Stimulated activated naive CD4-positive, alpha-beta T cell treated with Interleukin-2 at 50 U/mL for 16 hours (primary cell): ENCODE results near the gene SH3BP2.
A peak's percentile ranks its signal among the peaks of the same experiment; 100 is the strongest.

ENCODE experiments used
- DNase-seq: peaks from one replicate; lab custom pipeline; 2025; lab: John Stamatoyannopoulos, UW

The SH3BP2 gene

GRCh38 chr4:2790583-2791517 is 2.0 kb upstream of the SH3BP2 start:
- DNase-seq, result no peak

GRCh38 chr4:2791518-2792395 is 1.1 kb upstream of the SH3BP2 start:
- no peak for DNase-seq

DNA sequence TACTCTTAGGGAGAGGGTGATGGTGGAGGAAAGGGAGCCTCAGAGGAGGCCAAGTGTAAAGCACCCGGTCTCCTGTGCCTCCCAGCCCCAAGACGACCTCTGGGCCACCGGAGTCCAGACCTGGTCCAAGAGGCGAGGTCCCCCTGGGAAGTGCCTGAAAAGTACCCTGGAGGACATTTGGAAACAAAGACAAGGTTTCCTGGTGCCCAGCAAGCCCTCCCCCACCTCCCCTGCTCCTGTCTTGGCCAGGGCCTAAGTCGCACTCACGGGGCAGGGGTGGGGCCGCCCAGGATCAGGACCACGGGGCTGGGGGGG is 532 bp upstream of the SH3BP2 start:
- no peak for DNase-seq

- peak; percentile 66 for DNase-seq
Observed at GRCh38 chr4:2793586-2794485, 951 bp downstream of the SH3BP2 start.

DNA sequence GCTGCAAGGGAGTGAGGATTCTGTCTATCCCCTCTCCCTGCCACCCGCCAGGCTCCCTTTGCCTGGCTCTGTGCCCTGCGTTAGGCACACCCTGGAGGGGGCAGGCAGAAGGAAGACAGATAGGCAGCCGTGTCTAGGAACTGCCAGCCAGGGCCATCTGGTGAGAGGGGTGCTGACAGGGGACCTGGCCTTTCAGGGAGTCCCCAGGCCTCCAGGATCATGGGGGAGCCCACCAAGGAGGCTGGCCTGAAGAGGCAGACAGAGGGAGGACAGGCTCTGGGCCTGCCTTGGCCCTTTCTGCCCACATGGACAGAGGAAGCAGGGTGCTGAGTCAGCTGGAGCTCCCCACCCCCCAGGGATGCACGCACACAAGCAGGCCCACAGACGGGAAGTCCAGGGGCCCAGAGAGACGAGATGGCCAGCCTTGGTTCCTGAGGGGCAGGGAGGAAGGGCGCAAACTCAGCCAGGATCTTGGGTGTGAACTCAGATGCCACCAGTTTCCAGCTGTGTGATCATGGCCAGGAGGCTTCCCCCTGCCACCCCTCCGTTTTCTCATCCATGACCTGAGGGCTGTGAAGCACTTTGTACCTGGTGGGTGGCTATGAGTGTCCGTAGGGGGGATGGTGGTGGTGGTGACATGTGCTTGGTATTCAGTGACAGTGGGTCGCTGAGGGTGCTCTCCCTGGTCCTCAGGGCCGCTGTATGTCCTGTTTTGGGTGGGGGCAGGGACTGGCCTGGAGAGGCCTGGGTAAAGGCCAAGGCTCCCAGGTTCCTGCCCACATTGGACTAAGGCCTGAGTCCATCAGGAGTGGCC is 1.8 kb downstream of the SH3BP2 start:
- DNase-seq, result no peak

- DNase-seq, result no peak
Observed at GRCh38 chr4:2795300-2795892, 2.5 kb downstream of the SH3BP2 start.

DNA sequence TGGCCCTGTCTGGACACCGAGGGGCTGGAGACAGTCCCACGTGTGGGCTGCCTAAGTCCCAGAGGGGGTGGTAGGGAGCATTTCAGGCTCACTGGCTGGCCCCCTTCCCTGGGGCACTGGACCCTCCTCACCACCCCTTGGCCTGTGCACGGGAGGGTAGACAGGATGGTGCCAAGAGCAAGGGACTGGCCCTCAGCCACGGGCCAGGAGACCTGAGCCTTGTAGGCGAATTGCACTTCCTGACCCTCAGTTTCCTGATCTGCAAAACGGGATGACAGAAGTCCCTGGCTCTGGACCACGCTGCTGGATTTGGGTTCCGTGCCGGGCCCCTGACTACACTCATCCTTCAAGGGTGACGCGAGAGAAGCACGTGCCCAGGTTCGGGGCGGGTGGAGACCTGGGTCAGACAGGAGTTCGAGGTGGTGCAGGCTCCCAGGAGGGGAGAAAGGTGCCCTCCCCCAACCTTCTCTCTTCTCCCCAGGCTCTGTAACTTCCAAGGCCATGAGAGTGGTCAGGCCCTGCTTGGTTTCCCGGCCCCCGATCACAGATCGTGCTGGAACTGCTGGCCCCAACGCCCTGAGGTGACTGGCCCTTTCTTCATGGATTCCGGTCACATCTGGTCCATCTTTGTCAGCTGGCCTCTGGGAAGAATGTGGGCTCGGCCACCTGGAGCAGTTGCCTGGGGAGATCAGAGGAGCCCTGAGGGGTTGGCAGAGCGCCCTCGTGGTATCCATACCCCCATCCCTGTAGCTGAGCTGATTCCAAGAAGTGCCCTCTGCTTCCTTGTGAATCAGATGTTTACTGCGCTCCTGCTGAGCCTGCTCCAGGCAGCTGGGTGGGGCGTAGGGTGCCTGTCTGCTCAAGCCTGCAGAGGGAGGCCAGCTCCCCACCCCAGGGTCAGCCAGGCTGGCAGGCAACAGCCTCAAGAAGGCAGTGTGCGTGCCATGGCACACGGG is 3.3 kb downstream of the SH3BP2 start:
- DNase-seq, result no peak

DNA sequence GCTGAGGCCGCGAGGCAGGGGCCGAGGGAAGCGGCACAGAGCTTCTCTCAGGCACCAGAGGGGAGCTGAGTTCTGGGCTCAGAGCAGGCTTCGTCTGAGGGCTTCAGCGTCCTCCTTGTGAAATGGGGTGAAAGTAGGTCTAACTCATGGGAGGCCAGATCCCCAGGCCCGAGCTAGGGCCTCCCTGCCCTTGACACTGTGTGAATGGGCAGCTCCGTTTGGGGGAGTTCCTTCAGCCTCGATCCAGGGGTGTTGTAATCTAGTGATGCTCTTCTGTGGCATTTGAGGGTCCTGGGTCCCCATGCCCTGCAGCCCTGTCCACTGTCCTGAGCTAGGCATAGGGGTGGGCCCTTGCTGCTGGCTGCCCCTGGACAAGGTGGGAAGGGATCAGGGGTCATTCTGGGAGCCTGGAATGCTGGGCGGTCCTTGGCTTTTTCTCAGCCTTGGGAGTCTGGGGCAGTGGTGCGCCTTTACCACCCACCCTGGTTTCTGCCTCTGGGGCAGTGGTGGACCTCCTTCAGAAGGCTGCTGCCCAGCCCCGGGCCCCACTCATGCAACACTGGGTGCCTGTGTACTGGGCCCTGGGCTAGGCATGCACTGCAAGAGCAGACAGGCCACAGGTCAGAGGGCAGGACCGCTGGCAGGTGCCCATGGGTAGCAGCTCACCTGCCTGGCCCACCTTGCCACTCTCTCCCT is 4.1 kb downstream of the SH3BP2 start:
- DNase-seq, result no peak

- DNase-seq, result peak; percentile 66
Observed at GRCh38 chr4:2797545-2798305, 4.8 kb downstream of the SH3BP2 start.

DNA sequence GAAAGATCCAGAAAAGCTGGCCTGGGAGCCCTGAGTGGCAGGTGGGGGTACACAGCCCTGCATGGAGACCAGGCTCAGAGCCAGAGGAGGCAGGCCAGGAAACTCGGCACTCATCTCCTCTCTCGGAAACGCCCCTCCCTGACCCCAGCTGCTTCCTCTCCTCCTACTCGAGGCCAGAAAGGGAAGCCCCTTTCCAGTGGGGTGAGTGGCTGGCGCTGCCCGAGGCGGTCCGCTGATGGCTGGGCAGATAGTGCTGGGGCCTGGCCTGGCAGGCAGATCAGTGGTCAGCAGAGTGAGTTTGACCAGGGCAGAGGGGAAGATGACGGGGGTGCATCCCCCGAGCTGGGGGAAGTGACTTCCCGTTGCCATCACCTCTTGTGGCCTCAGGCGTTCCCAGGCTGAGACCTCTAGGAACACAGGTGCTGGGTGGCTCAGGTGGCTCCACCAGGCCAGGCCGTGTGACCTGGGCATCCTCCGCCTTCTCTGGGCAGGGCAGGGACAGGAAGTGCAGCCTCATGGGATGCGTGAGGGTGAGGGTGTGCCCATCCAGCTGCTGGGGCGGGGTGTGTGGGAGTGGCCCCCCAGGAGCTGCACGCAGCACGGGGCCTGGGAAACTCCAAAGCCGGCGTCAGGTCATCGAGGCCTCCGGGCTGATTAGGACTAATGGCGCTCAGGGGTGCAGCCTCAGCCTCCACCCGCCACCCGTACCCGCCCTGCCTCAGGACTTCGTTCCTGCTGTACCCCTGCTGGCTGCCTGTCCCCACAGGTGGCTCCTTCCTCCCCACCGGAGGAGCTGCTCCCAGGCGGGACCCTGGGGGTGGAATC is 5.7 kb downstream of the SH3BP2 start:
- DNase-seq, result peak; percentile 51

GRCh38 chr4:2799224-2799911 is 6.5 kb downstream of the SH3BP2 start:
- DNase-seq, result no peak

DNA sequence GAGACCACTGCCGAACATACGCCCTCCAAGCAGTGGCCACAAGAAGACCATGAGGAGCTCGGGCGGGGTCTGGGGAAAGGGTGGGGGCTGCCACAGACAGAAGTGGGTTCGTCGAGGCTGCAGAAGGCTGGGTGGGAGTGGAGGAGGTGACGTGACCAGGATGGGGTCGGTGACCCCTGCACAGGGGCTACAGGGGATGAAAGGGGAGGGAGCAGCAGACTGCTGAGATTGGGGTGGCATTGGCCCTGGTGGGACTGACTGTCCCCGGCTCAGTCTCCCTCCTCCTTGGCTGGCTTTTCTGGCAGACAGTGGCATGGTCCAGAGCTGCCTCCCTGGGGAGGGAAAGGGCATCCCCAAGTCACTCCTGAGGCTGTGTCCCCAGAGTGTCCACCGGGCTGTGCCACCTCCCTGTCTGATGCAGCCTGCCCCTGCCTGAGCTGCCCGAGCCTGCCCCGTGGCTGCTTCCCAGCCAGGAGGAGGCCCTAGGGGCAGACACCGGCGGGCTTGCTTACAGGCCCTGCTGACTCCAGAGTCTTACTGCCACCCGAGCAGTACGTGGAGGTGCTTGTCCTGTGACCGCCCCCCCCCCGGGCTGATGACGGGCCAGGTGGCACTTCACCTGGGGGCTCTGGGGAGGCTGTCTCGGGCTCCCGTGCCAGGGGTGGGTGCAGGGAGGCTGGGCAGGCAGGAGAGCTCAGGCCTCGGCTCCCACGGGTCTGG is 7.2 kb downstream of the SH3BP2 start:
- DNase-seq, result no peak

GRCh38 chr4:2800691-2801596 is 8.1 kb downstream of the SH3BP2 start:
- peak; percentile 20 for DNase-seq

DNA sequence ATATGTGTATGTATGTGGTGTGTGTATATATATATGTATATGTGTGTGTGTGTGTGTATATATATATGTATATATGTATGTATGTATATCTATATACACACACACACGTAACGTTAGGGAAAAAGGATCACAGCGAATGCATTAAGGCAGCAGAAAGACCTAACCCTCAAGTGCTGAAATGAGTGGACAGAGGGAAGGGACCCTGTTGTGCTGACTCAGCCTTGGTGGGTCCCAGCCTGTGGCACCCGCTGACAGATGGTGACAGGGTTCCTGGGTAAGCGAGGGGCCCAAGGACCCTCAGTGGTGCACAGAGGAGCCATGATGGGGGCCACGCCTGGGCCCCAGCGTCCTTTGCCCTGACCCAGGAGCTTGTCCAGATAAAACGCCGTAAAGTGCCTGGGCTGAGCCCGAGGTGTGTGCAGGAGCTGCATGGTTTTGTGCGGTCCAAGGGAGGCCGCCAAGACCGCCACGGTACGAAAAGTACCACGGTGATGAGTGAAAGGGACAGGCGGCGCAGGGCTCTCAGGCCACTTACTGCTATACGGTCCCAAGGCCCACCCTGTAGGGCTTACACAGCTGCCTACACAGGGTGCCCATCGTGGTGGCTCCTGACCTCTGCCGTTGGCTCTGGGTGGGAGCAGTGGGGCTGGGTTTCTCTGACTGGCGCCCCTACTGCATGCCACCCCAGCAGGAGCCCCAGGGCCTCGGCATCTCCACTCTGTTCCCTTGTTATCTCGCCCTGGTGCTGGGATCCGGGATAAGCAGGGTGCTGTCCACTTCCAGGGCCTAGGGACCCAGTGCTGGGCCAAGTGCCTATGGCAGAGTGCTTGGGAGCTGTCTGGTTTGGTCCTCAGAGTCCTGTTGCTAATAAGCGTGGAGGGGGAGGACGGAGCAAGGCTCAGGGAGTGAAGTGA is 10.0 kb downstream of the SH3BP2 start:
- DNase-seq, result no peak
